Epithelial cell of proximal tubule (primary cell): ENCODE measurements around the gene IL21R. TPM values are rescaled to one million over a fixed set of nuclear protein-coding genes. Genes with fewer than 3 reads are reported as not detected.
"Not testable (repeated sequence)": the region's sequence is repeated elsewhere in the genome, so short reads cannot be mapped to it uniquely, and the experiment has no call there.

ENCODE experiments used
- DNase-seq: peaks from one replicate; pipeline ENCODE4 v3.0.0-alpha.2; 2011; ENCODE audit warnings: low read depth
- H3K4me3 ChIP-seq: 2 replicates; pipeline ENCODE4 v1.5.1; 2011; ENCODE audit warnings: low read depth, mild to moderate bottlenecking, low read length
- total RNA-seq: library from RNA; depleted of rRNA; stranded (reverse); fragments of >200 nt; gene quantifications from 2 replicates; pipeline ENCODE4 v1.2.3, GENCODE V29; 2015
- TF ChIP-seq, protein P1 (sequence below): conservative IDR thresholded peaks from 2 replicates; pipeline ENCODE4 v1.5.1; 2012; ENCODE audit warnings: low read depth, mild to moderate bottlenecking, low read length

IL21R gene
- total RNA-seq, 1 donor from 2014 or later, result not detected

DNA sequence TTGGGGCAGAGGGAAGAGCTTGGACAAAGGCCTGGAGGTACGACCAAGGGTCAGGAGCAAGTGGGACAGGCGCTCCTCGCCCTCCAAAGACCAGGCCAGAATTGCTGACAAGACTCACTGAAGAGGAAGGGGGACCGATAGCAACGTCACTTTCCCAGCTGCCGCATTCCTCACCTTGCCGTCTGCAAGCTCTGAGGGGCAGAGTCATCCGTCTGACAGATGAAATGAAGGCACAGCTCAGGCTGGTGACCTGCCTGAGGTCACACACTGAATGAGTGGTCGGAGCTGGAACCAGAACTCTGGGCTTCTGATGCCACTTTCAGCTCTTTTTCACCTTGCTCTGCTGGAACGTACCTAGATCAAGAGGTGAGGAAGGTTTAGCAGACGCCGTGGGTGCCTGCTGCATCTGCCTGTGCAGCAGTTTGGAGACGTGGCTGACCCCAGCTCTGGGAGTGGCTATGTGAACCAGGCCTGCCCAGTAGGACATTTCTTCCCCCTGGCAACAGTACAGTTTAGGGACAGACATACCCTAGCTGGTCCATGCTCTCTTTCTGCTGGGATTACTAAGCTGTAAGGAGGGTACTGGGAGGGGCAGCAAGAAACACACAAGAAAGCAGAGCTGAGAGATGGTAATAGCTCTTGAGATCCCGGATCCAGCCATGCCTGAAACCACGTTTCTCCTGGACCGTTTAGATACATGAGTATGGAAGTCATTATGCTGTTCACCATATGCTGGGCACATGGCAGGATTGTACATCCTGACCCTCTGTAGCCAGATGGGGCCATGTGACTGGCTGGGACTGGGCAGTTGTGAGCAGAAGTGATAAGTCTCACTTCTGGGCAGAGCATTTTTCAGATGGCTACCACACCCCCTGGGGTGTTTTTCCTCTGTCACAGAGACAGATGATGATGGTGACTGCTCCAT is 50.9 kb downstream of the IL21R start:
- no peak overlapping the region for H3K4me3 ChIP-seq
- TF ChIP-seq, protein P1, sequence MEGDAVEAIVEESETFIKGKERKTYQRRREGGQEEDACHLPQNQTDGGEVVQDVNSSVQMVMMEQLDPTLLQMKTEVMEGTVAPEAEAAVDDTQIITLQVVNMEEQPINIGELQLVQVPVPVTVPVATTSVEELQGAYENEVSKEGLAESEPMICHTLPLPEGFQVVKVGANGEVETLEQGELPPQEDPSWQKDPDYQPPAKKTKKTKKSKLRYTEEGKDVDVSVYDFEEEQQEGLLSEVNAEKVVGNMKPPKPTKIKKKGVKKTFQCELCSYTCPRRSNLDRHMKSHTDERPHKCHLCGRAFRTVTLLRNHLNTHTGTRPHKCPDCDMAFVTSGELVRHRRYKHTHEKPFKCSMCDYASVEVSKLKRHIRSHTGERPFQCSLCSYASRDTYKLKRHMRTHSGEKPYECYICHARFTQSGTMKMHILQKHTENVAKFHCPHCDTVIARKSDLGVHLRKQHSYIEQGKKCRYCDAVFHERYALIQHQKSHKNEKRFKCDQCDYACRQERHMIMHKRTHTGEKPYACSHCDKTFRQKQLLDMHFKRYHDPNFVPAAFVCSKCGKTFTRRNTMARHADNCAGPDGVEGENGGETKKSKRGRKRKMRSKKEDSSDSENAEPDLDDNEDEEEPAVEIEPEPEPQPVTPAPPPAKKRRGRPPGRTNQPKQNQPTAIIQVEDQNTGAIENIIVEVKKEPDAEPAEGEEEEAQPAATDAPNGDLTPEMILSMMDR, result no peak
- DNase-seq, result no peak

DNA sequence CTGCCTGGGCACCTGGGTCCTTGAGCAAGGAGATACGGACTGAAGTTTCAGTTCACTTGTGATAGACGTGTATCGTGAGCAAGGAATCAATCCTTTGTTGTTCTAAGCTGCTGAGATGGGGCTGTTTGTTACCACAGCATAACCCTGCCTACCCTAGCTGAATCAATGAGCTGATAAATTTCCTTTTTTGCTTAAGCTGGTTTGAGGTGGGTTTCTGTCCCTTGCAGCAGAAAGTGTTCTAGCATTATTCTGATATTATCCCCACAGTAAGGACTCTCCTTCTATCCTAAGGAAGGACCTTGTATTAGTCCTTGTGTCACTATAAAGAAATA is 51.5 kb downstream of the IL21R start:
- no peak overlapping the region for H3K4me3 ChIP-seq
- DNase-seq, result no peak
- TF ChIP-seq, protein P1, result no peak

DNA sequence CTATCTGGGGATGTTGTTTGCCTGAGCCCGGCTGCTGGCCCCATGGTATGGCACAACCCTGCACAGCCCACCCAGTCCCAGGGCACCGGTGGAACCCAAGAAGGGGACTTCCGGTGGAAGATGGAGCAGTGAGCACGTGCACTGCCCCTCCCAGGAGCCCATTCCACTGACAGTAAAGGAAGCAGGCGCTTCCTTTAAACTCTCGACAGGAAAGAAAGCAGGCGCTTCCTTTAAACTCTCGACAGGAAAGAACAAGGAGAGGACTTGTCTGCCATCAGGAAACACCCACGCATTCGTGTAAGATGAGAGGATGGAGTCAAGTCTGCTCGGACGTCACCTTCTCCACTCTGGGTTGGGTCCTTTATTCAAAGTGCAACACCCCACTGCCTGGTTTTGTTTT is 53.7 kb downstream of the IL21R start:
- TF ChIP-seq, protein P1, result no peak
- no peak overlapping the region for H3K4me3 ChIP-seq
- DNase-seq, result no peak

DNA sequence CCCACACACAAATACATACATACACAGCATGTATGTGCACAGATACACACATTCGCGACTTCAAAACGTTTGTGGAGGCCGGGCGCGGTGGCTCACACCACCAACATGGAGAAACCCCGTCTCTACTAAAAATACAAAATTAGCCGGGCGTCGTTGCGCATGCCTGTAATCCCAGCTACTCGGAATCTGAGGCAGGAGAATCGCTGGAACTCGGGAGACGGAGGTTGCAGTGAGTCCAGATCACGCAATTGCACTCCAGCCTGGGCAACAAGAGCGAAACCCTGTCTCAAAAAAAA is 55.6 kb downstream of the IL21R start:
- DNase-seq, H3K4me3 ChIP-seq: not testable (repeated sequence)

DNA sequence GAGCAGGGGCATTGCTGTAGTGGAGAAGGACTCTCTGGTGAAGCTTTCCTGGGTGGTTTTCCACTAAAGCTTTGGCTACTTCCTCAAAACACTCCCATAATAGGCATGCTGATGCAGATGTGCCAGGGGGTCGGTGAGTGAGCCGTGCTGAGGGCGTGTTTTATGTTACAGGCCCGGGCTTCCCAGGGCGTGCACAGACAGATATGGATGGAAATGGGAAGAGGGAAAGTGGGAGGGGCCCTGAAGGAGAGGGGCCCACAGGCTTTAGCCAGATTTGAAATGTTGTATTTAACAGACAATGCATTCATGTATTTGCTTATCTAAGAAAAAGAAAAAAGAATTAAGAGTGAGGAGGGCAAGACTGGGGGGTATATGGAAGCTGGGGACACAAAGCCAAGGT is 56.3 kb downstream of the IL21R start:
- DNase-seq, result no peak
- TF ChIP-seq, protein P1, result no peak
- H3K4me3 ChIP-seq, result no peak overlapping the region

DNA sequence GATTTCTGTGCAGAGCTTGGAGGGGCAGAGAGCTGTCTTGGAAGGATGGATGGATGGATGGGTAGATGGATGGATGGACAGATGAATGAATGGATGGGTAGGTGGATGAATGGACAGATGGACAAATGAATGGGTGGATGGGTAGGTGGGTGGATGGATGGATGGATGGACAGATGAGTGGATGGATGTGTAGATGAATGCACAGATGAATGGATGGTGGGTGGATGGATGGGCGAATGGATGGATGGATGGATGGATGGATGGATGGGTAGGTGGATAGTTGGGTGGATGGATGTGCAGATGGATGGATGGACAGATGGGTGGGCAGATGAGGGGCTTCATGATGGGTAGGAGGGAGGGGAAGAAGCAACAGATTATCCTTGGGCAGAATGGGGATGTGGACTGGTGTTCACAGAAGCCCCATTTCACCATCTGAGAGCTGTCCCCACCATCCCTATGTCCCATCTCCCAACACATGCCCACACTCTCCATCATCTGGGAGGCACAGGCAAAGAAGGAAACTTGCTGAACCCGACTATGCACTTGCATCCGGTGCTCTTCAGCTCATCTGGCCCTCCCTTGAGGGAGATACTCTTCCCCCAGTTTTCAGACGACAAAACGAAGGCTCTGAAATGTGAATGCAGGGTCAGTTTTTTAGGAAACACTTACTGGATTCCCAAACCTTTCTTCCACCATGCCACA is 57.2 kb downstream of the IL21R start:
- no peak overlapping the region for H3K4me3 ChIP-seq
- TF ChIP-seq, protein P1, result no peak
- DNase-seq, result no peak

DNA sequence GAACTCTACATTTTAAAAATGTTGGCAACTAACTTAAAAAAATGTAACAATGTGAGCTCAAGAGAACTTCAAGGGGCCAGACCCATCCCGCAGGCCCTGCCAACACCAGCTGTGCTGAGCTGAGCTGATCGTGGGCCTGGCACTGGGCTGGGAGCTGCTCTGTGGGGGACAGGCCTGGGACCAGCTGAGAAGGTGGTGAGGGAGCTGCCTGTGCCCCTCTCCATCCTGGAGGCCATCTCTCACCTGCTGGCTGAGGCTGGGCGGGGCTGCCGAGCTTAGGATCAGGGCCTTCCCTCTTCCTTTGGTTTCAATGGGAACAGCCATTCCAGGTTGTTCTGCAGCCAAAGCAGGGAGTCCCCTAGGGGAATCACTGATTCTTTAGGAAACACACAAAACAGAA is 58.2 kb downstream of the IL21R start:
- DNase-seq, result no peak
- TF ChIP-seq, protein P1, result no peak
- H3K4me3 ChIP-seq, result no peak overlapping the region
